Measurements from ENCODE around the gene BSPRY.
"Not testable (repeated sequence)": the region's sequence is repeated elsewhere in the genome, so short reads cannot be mapped to it uniquely, and the experiment has no call there.

Gene BSPRY

DNA sequence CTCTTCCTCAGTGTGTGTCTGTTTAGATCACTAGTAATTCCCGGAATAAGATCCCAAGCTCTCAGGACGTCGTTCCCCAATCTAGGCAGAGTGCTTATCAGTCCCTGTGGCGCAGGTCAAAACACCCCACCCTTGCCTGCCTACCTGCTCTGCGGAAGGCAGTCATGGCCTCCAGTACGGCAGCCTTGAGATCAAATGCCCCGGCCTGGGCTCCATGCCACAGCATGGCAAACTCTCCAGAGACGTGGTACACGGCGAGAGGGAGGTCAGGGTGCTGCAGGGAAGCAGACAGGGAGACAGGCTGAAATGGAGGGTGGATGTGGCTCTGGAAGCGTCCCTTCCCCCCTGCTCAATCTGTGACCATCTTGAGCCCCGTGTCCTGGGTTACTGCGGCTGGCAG lies 39.5 kb downstream of the BSPRY start:
- FAIRE-seq, result no peak
- DNase-seq (ENCODE audit: extremely low spot score, insufficient read length, low read depth), result no peak

DNA sequence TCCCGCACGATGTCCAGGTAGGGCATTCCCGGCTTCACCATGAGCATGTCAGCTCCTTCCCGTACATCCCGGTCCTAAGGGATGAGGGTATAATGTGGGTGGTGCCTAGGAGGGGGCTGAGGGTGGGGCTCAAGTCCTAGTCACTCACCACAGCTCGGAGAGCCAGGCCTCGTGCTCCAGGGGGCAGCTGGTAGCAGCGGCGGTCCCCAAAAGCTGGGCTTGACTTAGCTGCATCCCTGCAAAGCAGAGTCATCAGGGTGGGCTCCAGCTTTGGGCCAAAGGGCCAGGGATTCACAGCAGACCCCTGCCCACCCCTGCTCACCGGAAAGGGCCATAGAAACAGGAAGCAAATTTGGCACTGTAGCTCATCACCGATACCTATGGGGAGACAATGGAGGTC lies 40.1 kb downstream of the BSPRY start:
- DNase-seq (ENCODE audit: extremely low spot score, insufficient read length, low read depth) (no peak), FAIRE-seq (no peak)

DNA sequence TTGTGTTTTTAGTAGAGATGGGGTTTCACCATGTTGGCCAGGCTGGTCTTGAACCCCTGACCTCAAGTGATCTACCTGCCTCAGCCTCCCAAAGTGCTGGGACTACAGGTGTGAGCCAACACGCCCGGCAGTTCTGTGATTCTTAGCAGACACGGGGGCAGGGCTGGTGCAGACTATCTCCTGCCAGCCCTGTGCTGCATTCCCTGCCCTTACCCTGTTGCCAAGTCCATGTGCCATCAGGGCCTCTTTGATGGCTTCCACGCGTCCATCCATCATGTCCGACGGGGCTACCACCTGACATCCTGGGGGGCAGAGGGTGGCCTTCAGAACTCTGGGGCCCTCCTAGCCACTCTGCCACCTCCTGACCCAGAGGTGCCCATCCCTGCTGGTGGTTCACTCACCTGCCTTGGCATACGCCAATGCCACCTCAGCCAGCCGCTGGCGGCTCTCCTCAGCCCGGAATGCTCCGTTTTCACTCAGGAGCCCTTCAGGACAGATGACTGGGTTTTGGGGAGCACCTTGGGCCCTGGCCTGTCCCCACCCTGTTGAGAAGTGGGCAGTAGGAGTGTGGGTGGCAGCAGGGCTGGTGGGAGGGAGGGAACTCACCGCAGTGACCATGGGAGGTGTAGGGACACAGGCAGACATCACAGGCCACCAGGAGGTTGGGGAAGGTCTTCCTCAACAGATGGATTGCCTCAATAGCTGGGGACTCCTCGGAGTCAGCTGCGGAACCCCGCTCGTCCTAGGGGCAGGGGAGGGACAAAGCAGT lies 41.0 kb downstream of the BSPRY start:
- FAIRE-seq (no peak), DNase-seq (ENCODE audit: extremely low spot score, insufficient read length, low read depth) (no peak)

DNA sequence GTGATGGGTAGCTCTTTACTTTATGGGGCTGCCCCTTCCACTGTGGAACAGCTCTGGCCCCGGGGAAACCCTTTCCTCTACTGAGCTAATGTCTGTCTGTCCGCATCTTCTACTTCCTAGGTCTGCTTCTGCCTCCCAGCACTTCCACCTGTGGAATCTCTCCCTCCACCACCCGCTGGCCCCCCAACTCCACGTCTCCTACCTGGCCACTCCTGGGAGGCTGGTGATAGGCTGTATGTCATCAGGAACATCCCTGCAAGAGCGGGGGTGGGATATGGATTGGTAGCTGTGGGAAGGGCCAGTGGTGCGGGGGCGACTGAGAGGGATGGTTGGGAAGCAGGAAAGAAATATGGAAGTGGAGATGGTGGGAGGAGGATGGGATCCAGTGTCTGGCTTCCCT lies 42.6 kb downstream of the BSPRY start:
- FAIRE-seq (no peak), DNase-seq (ENCODE audit: extremely low spot score, insufficient read length, low read depth) (no peak)

DNA sequence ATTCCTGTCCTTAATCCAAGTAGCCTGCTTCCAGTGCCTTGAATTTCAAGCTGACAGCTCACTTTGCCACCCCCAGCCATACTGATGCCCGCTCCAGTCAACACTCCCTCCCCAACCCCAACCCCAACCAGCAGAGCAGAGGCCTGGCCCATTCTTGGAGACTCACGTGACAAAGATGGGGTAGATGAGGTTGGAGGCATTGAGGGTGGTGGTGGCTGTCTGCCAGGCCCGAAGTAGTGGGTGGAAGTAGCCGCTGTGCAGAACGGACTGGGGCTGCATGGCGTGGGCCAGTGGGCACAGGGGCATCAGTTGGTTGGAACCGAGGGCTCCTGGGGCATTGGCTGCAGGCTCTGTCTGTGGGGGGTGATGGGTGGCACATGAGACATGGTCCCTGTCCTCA lies 43.9 kb downstream of the BSPRY start:
- DNase-seq (ENCODE audit: extremely low spot score, insufficient read length, low read depth), result no peak
- no peak for FAIRE-seq

DNA sequence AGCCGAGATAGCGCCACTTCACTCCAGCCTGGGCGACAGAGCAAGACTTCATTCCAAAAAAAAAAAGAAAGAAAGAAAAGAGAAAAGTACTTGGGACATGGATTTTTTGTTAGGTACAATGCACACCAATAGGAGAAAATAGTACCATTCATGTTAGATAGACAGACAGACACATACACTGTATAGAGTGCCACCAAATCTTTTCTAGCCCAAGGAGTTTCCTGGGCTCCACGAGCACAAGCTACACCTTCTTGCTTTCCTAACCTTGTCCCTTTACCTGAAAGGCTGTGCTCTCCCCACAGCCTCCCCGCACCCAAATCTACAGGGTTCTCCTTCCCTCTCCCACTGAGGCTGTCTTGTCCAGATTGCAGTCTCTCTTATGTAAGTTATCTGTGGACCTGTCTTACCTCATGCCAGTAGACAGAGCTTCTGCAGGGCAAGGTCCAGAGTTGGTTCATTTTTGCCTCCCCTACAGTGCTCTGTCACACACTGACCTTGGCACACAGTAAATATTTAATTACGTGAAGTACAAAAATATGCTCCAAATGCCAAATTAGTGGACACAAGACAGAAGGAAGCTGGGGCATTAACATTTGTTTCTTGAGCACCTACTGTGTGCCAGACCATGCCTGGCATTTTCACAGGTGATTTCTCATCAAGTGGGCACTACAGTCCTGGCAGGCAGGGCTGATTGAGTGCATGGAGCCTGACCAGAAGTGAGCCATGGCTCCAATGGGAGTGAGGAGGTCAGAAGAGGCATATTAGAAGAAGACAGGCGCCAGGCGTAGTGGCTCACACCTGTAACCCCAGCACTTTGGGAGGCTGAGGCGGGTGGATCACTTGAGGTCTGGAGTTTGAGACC lies 45.9 kb downstream of the BSPRY start:
- no peak for FAIRE-seq
- DNase-seq (ENCODE audit: extremely low spot score, insufficient read length, low read depth), result no peak

DNA sequence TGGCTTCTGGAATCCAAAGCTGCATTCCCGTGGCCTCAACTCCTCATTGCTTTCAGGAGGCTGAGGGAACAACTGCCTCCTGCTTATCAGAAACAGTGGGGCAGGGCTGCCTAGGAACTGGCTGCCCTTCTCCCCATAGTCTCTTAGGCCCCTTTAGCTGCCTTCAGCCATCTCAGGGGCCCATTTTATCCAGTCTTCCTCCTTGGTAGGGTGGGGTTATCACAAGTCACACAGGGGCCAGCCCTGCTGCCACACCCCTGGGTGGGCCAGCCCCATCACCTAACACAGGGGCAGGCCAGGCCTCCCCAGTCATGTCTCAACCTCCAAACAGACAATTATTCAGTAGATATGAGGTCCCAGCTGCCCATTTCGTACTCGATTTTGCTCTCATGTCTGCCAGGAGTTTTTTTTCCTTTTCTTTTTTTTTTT lies 47.9 kb downstream of the BSPRY start:
- DNase-seq (ENCODE audit: extremely low spot score, insufficient read length, low read depth) (no peak), FAIRE-seq (no peak)

DNA sequence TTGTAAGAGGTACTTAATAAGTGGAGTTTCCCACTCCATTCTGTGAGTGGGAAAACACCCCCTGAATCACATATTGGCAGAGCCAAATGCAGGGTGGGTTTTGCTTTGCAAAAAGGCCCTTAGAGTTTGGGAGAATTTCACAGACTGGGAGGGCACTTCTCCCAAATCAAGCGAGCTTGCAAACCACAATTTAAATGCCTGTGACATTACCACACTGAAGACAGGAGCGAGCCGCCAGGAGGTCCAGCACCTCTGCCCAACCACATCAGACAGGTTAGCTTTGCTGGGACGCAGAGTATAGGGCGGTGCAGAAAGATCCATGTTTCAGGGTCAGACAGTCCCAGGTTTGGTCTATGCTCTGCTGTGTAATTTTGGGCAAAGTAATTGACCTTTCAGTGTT lies 49.5 kb downstream of the BSPRY start:
- DNase-seq (ENCODE audit: extremely low spot score, insufficient read length, low read depth) (no peak), FAIRE-seq (no peak)

DNA sequence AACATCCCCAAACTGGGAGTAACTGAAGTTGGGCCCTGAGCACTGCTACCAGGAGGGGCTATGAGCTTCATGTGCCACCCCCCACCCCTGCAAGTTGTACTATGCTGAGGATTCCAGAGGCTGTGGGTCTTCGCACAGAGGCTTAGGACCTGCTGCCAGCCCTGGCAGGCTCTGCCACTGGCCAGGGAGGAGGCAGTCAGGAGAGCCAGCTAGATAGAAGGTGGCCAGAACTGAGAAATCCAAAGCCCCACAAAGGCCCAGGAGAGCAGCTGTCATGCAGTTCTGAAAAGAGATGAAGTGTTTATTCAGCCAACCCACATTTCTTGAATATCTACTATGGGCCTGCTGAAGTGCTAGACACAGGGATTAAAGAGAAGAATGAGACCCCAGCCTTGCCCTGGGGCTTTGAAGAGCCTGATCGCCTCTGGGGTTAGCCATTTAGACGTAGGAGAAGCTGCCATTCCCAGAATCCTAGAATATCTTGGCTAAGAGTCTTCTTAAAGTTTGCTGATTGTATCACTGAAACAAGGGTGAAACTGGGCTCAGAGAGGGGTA lies 50.4 kb downstream of the BSPRY start:
- no peak for FAIRE-seq
- no peak for DNase-seq (ENCODE audit: extremely low spot score, insufficient read length, low read depth)

DNA sequence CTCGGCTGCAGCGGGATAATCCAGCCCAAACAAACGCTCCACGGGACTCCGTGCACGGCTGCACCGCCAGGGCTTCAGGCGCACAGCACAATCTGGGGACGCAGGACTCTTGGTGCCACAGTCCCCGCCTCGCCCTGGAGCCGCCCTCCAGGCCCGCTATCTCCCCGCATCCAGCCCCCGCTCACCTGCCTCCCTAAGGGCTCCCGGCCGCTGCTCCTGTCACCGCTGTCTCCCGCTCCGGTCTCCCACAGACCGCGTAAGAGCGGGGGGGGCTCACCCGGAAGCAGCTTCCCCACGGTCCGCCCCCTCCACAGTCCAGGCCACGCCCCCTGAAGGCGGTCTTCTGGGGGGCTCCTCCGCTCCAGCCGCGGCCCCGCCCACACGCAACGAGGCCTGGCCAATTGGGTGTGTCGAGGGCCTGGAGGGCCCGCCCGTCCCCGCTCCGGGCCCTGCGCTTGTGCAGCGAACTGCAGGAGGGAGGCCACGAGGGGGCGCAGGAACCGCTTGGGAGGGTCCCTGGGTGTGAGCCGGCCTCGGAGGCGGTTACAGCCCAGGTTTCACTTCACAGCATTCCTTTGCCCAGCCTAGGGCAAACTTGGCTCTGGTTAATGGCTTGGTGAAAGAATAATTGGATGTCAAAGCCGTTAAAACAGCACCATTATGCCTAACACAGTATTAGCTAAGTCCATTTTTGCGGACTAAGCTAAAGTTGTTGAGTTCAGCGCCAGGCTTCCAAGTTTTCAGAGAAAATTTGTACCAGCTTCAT lies 51.9 kb downstream of the BSPRY start, which contains the start of gene ALAD:
TSS of gene ALAD (minus strand) at position 258 of the 766 bp plus-strand sequence. CDS start 7,725 bp downstream, outside the sequence.
- peak; percentile 97 for FAIRE-seq
- DNase-seq (ENCODE audit: extremely low spot score, insufficient read length, low read depth), result peak; percentile 99

DNA sequence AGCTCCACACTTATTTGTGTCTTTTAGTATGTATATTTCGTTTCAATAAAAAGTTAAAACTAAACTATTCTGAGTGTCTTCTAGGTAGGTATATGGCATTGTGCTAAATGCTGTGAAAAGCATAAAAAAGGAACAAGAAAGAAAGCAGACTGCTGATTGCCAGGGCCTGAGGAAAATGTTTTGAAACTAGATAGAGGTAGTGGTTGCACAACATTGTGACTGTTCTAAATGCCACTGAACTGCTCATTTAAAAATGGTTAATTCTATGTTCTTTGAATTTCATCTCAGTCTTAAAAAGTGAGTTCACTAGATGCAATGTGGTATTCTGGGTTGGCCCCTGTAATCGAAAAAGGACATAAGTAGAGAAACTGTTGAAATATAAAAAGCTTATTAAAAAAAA lies 54.3 kb downstream of the BSPRY start:
- FAIRE-seq, result no peak

DNA sequence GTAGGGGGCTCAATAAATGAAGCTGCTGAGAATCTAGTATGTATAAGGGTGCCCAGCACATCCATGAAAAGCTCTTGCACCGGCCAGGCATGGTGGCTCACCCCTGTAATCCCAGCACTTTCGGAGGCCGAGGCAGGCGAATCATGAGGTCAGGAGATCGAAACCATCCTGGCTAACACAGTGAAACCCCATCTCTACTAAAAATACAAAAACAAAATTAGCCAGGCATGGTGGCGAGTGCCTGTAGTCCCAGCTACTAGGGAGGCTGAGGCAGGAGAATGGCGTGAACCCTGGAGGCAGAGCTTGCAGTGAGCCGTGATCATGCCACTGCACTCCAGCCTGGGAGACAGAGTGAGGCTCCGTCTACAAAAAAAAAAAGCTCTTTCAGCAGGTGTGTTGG lies 57.0 kb downstream of the BSPRY start:
- not testable (repeated sequence) for FAIRE-seq; DNase-seq (ENCODE audit: extremely low spot score, insufficient read length, low read depth)

More for the DNA sequence above, 54.3 kb downstream of the BSPRY start:
- no peak for DNase-seq (ENCODE audit: extremely low spot score, insufficient read length, low read depth)

DNA sequence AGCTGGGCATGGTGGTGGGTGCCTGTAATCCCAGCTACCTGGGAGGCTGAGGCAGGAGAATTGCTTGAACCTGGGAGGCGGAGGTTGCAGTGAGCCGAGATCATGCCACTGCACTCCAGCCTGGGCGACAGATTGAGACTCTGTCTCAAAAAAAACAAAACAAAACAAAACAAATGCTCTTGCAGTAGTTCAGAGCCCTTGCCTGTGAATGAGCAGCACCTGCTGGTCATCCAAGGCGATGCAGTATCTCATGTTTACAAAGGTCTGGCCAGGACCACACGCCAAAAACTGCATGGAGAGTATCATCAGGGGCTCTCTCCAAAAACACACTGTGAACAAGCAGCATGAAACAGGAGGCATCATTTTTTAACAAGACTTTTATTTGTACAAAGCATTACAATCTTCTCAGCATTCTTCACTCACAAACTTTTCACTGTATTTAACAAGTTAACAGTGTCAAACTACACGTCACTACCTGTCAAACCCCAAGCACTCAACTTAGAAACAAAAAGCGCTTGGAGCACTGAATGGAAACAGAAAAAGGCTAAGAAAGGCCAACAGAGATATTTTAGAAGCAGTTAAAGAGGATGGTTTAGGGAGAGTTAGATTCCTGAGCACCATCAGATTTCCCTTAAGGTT lies 57.7 kb downstream of the BSPRY start:
- not testable (repeated sequence) for DNase-seq (ENCODE audit: extremely low spot score, insufficient read length, low read depth)
- peak; percentile 42 for FAIRE-seq

DNA sequence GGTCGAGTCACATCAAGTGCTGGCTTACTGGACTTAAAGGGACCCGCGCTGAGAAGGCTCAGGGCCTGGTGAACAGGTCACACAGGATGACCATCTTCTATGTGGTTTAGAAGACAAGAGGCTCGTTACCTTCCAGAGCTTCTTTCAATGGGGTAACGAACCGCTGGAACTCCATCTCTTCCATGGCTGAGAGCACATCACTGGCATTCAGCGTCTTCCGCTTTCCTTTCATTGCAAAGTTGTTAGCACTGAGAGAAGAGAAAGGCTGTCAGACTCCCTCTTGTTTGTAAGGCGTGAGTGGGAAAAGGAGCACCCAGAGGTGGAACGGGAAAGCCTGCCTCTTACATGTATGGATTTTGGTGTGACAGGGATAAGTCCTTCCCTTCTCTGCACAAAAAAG lies 60.1 kb downstream of the BSPRY start:
- DNase-seq (ENCODE audit: extremely low spot score, insufficient read length, low read depth) (no peak), FAIRE-seq (no peak)

DNA sequence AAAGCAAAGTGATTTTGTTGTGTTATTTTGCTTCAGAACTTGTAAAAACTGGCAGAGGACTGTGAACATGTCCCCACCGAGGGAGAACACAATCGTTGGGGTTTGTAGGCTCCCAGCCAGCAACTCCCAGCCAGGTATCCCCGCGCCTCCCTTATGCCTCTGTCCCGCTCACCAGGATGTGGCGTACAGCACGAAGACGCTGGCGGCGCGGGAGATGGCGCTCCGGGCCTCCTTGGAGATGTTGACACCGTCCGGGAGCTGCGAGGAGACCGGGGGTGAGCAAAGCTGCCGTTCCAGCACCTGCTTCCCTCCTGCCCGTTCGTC lies 60.5 kb downstream of the BSPRY start:
- no peak for FAIRE-seq

DNA sequence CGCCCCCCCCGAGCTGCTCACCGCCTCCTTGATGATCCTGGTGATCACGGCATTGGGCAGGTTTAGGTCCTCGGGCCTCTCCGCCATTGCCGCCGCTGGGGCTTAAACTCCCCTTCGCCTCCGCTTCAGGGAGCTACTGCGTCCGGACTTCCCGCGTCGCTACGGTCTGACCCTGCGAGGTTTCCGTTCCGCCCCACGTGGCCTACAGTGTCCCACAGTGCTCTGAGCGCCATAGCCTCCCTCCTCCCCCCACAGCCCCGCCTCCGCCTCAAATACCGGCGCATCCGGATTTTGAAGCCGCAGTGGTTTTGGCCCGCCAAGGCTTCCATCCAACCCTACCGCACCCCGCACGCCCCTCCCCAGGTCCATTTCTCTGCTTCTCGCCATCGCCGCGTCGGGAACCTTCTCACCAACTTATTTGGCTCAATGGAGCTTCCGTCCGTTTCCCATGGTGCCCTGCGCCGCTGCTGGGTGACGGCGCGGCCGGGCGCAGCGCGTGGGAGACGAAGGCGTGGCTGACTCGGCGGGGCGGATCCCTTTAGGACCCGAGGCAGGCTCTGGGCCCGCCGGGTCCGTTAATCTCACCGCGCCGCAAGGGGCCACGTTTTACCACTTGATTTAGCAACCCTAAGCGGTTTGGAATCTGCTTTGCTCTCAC lies 61.0 kb downstream of the BSPRY start, which contains the start of the genes C9orf43 and POLE3:
TSS of gene C9orf43 (plus strand) at position 541 of the 658 bp plus-strand sequence. CDS start 2,747 bp downstream, outside the sequence.
TSS of gene POLE3 (minus strand) at position 469 of the 658 bp plus-strand sequence. CDS start at position 87, 382 bp downstream.
- FAIRE-seq (peak; percentile 90), DNase-seq (ENCODE audit: extremely low spot score, insufficient read length, low read depth) (peak; percentile 78)

More for the DNA sequence above, 60.5 kb downstream of the BSPRY start:
- no peak for DNase-seq (ENCODE audit: extremely low spot score, insufficient read length, low read depth)

DNA sequence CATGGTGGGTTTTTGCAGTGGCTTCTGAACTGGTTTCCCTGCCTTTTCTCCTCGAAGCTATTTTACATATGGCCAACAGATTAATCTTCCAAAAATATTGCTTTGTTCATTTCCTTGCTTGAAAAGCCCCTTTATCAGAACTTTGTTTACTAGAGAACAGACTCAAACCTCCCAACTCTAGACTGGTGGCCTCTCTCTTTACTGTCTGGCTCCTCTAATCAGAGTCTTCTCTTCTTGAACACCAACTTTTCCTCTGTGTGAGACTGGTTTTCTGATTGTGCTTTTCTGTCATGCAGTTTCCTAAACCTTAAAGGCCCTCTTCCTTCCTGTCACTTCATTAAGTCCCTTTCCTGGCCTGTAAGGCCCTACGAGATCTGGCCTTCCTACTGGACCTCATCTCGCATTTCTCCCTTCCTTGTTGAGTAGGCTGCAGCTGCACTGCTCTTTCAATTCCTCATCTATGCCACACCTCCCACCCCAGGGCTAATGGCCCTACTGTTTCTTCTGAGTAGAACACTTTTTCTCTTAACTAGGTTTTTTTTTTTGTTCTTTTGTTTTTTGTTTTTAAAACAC lies 66.9 kb downstream of the BSPRY start:
- DNase-seq (ENCODE audit: extremely low spot score, insufficient read length, low read depth), result peak; percentile 43
- FAIRE-seq, result peak; percentile 89

DNA sequence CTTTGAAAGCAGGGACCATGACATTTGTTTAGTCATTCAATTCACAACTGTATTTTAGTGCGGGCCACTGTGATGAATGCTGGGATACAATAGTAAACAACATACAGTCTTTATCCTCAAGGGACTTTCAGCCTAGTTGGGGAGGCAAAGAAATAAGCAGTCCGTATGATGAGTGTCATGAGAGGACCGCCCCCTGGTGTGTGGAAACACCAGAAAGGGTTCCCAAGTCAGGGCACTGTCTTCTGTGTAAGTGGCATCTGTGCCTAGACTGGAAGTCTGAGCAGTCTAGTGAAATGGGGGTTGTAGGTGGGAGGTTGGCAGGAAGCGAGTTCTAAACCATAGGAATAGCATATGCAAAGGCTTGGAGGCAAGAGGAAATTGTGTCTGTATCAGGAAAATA lies 68.0 kb downstream of the BSPRY start:
- no peak for DNase-seq (ENCODE audit: extremely low spot score, insufficient read length, low read depth)
- FAIRE-seq, result no peak

Data from GM18507 (cell line).